Activated T-helper 1 cell treated with anti-CD3 and anti-CD28 coated beads, Interleukin-12 subunit alpha, Interleukin-12 subunit beta, Interleukin-2, Interleukin-4 antibody, amounts not matched to agents 30 ng/mL and 10 ng/mL and 1 ng/mL, durations not matched to agents 14 hours and 24 hours and 36 hours (primary cell): Measurements from ENCODE around the gene CEP250. TPM values are rescaled to one million over a fixed set of nuclear protein-coding genes. Genes with fewer than 3 reads are reported as not detected.
A peak's percentile ranks its signal among the peaks of the same experiment; 100 is the strongest.

Experiments
- DNase-seq: peaks from one replicate; pipeline ENCODE4 v3.0.0; 2021; ENCODE audit warnings: low spot score
- H3K27ac Mint-ChIP-seq: one replicate; pipeline ENCODE4 v1.8.0; 2021; ENCODE audit warnings: mild to moderate bottlenecking, mixed read lengths
- H3K27me3 Mint-ChIP-seq: one replicate; pipeline ENCODE4 v1.8.0; 2022; ENCODE audit warnings: mild to moderate bottlenecking, moderate library complexity, mixed read lengths; ENCODE audit not compliant: insufficient read depth
- H3K36me3 Mint-ChIP-seq: one replicate; pipeline ENCODE4 v1.8.0; 2021; ENCODE audit warnings: low read depth, mixed read lengths
- H3K4me1 Mint-ChIP-seq: one replicate; pipeline ENCODE4 v1.8.0; 2021; ENCODE audit warnings: low read depth, mixed read lengths
- H3K4me3 Mint-ChIP-seq: one replicate; pipeline ENCODE4 v1.8.0; 2021; ENCODE audit warnings: mild to moderate bottlenecking, moderate library complexity, mixed read lengths
- H3K9me3 Mint-ChIP-seq: one replicate; pipeline ENCODE4 v1.8.0; 2021; ENCODE audit warnings: mixed read lengths
- intact Hi-C: fragments of 100-400 bp; cut with micrococcal nuclease; formaldehyde crosslinking; loops from one replicate; pipeline ENCODE4 v1.15.1; 2024
- total RNA-seq: library from RNA; stranded (reverse); gene quantifications from 2 replicates; pipeline ENCODE4 v1.2.3, GENCODE V29; 2022

CEP250 gene
- total RNA-seq, 1 donor from 2014 or later: 45.6 TPM

DNA sequence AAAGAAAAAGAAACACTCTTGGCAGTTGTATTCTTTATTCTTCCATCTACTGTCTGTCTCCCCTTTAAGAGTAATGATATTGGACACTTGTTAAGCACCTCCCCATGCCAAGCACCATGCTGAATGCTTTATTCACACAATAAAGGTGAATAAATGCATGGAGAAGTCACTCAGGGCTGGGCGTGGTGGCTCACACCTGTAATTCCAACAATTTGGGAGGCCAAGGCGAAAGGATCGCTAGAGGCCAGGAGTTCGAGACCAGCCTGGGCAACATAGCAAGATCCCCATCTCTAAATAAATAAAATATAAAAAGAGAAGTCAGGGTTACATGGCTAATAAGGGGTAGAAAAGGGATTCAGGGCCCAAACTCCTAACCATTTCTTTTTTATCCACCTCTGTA is 32.1 kb downstream of the CEP250 start:
- no peaks in the 10 kb centered on the region for H3K9me3 Mint-ChIP-seq
- no peak overlapping the region for H3K4me3 Mint-ChIP-seq

DNA sequence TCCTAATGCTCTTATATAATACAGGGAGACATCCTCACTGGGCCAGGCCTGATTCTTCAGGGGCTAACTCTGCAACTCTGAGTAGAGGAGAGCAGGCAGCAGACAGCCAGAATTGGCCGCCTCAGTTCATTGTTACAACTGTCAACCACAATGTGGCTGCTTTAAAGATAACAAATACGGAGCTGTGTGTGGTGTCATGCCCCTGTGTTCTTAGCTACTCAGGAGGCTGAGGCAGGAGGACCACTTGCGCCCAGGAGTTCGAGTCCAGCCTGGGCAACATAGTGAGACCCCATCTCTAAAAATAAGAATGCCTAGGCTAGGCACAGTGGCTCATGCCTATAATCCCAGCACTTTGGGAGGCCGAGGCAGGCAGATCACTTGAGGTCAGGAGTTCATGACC is 34.3 kb downstream of the CEP250 start:
- no peak for DNase-seq
- peak overlapping the region; percentile 80 for H3K4me3 Mint-ChIP-seq
- H3K9me3 Mint-ChIP-seq: no peaks in the 10 kb centered on the region
- intact Hi-C loops: loop anchor here (5.0 kb wide), 1 partner anchor 32 kb away; the partner anchor contains the start of gene CEP250
- H3K27me3 Mint-ChIP-seq: no peaks in the 10 kb centered on the region
- H3K36me3 Mint-ChIP-seq: peaks cover 37% of the 10 kb centered on the region
- peak overlapping the region; percentile 26 for H3K27ac Mint-ChIP-seq
- H3K4me1 Mint-ChIP-seq: peaks cover 49% of the 10 kb centered on the region

More for the DNA sequence above, 32.1 kb downstream of the CEP250 start:
- Mint-ChIP-seq H3K36me3 (peaks cover 34% of the 10 kb centered on the region), H3K27me3 (no peaks in the 10 kb centered on the region), H3K4me1 (peaks cover 41% of the 10 kb centered on the region), H3K27ac (no peak overlapping the region)
- intact Hi-C loops: no loop called here
- no peak for DNase-seq

DNA sequence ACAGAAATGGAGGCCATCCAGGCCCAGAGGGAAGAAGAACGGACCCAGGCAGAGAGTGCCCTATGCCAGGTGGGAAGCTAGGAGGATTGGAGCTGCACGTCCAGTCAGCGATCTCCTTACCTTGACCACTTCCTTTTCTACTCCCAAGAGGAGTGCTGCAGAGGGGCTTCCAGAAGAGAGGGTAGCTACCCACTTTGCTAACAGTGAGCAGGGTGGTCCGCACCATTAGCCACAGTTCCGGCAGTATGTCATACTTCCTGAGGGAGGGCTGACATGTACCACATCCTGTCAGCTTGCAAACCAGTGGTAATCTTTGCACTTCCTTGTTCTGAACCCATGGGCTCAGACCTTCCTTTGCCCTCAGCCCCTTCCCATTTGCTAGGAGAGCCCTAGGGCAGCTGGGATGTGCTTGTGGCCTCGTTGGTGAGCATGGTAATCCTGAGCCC is 35.4 kb downstream of the CEP250 start:
- peak; percentile 62 for DNase-seq
- peaks cover 49% of the 10 kb centered on the region for H3K4me1 Mint-ChIP-seq

DNA sequence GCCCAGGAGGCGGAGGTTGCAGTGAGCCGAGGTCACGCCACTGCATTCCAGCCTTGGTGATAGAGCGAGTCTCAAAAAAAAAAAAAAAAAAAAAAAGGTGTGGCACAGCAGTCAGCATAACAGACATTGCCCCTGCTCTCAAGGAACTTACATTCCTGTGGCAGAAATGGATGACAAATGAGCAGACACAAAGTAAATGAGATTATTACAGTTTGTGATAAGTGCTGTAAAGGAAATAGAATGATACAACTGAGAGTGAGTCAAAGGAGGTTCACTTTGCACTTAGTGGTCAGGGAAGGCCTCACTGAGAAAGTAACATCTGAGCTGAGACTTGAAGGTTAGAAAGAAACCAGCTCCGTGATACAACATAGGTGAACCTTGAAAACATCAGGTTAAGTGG is 36.4 kb downstream of the CEP250 start:
- no peaks in the 10 kb centered on the region for H3K9me3 Mint-ChIP-seq
- peak overlapping the region; percentile 99 for H3K4me3 Mint-ChIP-seq
- H3K36me3 Mint-ChIP-seq: peaks cover 51% of the 10 kb centered on the region
- intact Hi-C loops: loop anchor here (5.0 kb wide), 1 partner anchor 35 kb away; the partner anchor contains the start of gene CEP250
- peak overlapping the region; percentile 100 for H3K27ac Mint-ChIP-seq
- H3K27me3 Mint-ChIP-seq: no peaks in the 10 kb centered on the region
- DNase-seq: no peak
- H3K4me1 Mint-ChIP-seq: peaks cover 49% of the 10 kb centered on the region

More for the DNA sequence above, 35.4 kb downstream of the CEP250 start:
- Mint-ChIP-seq H3K9me3 (no peaks in the 10 kb centered on the region), H3K27ac (peak overlapping the region; percentile 100), H3K4me3 (peak overlapping the region; percentile 99), H3K36me3 (peaks cover 44% of the 10 kb centered on the region), H3K27me3 (no peaks in the 10 kb centered on the region)
- intact Hi-C loops: loop anchor here (5.0 kb wide), 1 partner anchor 33 kb away; the partner anchor contains the start of gene CEP250

DNA sequence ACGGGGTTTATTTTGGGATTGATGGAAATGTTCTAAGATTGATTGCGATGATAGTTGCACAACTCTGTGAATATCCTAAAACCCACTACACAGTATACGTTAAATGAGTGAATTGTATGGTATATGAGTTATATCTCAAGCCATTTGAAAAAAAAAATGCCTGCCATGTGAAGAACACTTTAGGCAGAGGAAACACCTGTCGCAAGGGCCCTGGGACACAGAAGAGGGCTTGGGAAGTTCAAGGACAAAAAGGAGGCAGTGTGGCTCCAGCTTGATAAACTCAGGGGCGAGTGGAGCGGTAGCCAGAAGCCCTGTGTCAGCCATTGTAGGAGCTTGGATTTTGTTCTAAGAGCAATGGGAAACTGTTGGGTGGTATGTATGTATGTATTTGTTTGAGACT is 37.0 kb downstream of the CEP250 start:
- H3K27ac Mint-ChIP-seq: peak overlapping the region; percentile 100

DNA sequence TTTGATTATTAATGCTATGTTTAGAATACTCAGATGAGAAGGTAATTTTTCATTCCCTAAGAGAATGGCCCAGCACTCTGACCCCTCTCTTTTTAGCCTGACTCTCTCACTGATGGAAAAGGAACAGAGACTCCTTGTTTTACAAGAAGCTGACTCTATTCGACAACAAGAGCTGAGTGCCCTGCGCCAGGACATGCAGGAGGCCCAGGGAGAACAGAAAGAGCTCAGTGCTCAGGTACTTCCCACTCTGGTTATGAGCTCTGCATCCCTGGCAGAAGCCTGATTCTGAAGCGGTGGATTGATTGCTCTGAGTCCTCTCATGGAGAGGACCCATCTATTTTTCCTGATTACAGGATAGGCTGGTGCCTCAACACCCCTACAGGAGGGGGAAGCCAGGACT is 41.1 kb downstream of the CEP250 start:
- H3K4me1 Mint-ChIP-seq: peaks cover 17% of the 10 kb centered on the region
- peaks cover 62% of the 10 kb centered on the region for H3K36me3 Mint-ChIP-seq
- DNase-seq: no peak
- intact Hi-C loops: no loop called here
- no peak overlapping the region for H3K4me3 Mint-ChIP-seq
- H3K27me3 Mint-ChIP-seq: no peaks in the 10 kb centered on the region
- H3K9me3 Mint-ChIP-seq: no peaks in the 10 kb centered on the region
- no peak overlapping the region for H3K27ac Mint-ChIP-seq

More for the DNA sequence above, 37.0 kb downstream of the CEP250 start:
- Mint-ChIP-seq H3K27me3 (no peaks in the 10 kb centered on the region), H3K36me3 (peaks cover 52% of the 10 kb centered on the region), H3K9me3 (no peaks in the 10 kb centered on the region), H3K4me3 (peak overlapping the region; percentile 99), H3K4me1 (peaks cover 49% of the 10 kb centered on the region)
- no peak for DNase-seq
- intact Hi-C loops: loop anchor here (5.0 kb wide), 1 partner anchor 35 kb away; the partner anchor contains the start of gene CEP250

DNA sequence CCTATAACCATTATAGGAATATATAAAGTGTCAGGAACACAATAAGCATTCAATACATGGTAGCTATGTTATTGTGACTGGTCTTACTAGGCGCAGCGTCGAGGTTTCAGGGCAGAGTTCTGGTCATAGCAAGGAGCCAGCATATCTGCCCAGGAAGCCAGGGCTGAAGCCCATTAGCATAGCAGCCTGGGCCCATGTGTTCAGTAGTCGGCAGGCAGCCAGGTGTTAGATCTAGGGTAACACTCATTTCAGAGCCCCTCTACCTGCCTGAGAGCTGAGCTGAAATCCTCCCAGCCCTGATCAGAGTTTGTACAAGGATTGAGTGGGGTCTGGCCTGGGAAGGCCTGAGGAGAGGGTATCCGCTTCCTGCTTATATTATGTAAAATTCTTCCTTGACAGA is 41.9 kb downstream of the CEP250 start:
- no peak overlapping the region for H3K27ac Mint-ChIP-seq
- no peaks in the 10 kb centered on the region for H3K9me3 Mint-ChIP-seq
- intact Hi-C loops: no loop called here
- H3K4me3 Mint-ChIP-seq: no peak overlapping the region
- peaks cover 10% of the 10 kb centered on the region for H3K4me1 Mint-ChIP-seq
- H3K36me3 Mint-ChIP-seq: peaks cover 63% of the 10 kb centered on the region
- no peaks in the 10 kb centered on the region for H3K27me3 Mint-ChIP-seq
- DNase-seq: no peak

DNA sequence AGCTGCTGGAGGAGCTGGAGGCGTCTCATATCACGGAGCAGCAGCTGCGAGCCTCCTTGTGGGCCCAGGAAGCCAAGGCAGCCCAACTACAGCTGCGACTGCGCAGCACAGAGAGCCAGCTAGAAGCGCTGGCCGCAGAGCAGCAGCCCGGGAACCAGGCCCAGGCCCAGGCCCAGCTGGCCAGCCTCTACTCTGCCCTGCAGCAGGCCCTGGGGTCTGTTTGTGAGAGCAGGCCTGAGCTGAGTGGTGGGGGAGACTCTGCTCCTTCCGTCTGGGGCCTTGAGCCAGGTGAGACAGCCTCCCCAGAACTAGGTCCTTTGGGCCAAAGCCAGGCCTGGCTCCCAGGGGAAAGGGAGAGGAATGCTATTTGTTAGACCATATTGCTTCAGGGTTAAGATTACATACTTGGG is 42.4 kb downstream of the CEP250 start:
- H3K36me3 Mint-ChIP-seq: peaks cover 66% of the 10 kb centered on the region
- no peak overlapping the region for H3K27ac Mint-ChIP-seq
- no peak overlapping the region for H3K4me3 Mint-ChIP-seq
- no peaks in the 10 kb centered on the region for H3K27me3 Mint-ChIP-seq
- intact Hi-C loops: no loop called here
- DNase-seq: no peak
- no peaks in the 10 kb centered on the region for H3K9me3 Mint-ChIP-seq
- H3K4me1 Mint-ChIP-seq: peaks cover 5% of the 10 kb centered on the region

DNA sequence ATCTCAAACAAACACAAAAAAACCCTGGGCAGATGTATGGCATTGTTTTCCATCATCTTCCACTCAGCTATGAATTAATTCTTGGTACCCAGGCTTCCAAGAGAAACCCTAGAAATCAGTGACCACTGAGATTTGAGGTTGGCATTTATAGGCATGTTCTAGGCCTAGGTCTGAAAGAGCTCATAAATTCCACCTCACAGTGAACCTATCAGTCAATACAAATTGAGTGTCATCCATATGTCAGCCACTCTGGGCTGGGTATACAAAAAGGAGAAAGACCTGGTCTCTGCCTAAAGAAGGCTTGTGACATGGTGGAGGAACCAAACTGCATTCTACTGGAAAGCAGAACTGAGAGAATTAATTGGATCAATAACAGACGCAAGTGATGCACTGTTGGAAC is 43.9 kb downstream of the CEP250 start:
- H3K9me3 Mint-ChIP-seq: no peaks in the 10 kb centered on the region
- intact Hi-C loops: no loop called here
- H3K27me3 Mint-ChIP-seq: no peaks in the 10 kb centered on the region
- H3K4me3 Mint-ChIP-seq: no peak overlapping the region
- peaks cover 69% of the 10 kb centered on the region for H3K36me3 Mint-ChIP-seq
- H3K27ac Mint-ChIP-seq: no peak overlapping the region
- H3K4me1 Mint-ChIP-seq: no peaks in the 10 kb centered on the region
- no peak for DNase-seq

DNA sequence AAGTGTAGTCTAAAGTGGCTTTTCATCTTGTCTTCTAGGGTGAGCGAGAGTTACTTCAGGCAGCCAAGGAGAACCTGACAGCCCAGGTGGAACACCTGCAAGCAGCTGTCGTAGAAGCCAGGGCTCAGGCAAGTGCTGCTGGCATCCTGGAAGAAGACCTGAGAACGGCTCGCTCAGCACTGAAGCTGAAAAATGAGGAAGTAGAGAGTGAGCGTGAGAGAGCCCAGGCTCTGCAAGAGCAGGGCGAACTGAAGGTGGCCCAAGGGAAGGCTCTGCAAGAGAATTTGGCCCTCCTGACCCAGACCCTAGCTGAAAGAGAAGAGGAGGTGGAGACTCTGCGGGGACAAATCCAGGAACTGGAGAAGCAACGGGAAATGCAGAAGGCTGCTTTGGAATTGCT is 47.0 kb downstream of the CEP250 start:
- Mint-ChIP-seq H3K27ac (no peak overlapping the region), H3K4me1 (peaks cover 18% of the 10 kb centered on the region), H3K27me3 (no peaks in the 10 kb centered on the region), H3K36me3 (peaks cover 66% of the 10 kb centered on the region), H3K4me3 (no peak overlapping the region), H3K9me3 (no peaks in the 10 kb centered on the region)
- no peak for DNase-seq
- intact Hi-C loops: no loop called here

DNA sequence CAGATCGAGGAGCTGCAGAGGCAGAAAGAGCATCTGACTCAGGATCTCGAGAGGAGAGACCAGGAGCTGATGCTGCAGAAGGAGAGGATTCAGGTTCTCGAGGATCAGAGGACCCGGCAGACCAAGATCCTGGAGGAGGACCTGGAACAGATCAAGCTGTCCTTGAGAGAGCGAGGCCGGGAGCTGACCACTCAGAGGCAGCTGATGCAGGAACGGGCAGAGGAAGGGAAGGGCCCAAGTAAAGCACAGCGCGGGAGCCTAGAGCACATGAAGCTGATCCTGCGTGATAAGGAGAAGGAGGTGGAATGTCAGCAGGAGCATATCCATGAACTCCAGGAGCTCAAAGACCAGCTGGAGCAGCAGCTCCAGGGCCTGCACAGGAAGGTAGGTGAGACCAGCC is 47.9 kb downstream of the CEP250 start:
- H3K36me3 Mint-ChIP-seq: peaks cover 67% of the 10 kb centered on the region
- peaks cover 18% of the 10 kb centered on the region for H3K4me1 Mint-ChIP-seq
- no peaks in the 10 kb centered on the region for H3K9me3 Mint-ChIP-seq
- H3K27me3 Mint-ChIP-seq: no peaks in the 10 kb centered on the region
- H3K4me3 Mint-ChIP-seq: no peak overlapping the region
- intact Hi-C loops: no loop called here
- DNase-seq: no peak
- peak overlapping the region; percentile 50 for H3K27ac Mint-ChIP-seq

DNA sequence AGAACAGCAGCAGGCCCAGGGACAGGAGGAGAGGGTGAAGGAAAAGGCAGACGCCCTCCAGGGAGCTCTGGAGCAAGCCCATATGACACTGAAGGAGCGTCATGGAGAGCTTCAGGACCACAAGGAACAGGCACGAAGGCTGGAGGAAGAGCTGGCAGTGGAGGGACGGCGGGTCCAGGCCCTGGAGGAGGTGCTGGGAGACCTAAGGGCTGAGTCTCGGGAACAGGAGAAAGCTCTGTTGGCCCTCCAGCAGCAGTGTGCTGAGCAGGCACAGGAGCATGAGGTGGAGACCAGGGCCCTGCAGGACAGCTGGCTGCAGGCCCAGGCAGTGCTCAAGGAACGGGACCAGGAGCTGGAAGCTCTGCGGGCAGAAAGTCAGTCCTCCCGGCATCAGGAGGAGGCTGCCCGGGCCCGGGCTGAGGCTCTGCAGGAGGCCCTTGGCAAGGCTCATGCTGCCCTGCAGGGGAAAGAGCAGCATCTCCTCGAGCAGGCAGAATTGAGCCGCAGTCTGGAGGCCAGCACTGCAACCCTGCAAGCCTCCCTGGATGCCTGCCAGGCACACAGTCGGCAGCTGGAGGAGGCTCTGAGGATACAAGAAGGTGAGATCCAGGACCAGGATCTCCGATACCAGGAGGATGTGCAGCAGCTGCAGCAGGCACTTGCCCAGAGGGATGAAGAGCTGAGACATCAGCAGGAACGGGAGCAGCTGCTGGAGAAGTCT is 48.6 kb downstream of the CEP250 start:
- peaks cover 72% of the 10 kb centered on the region for H3K36me3 Mint-ChIP-seq
- no peaks in the 10 kb centered on the region for H3K9me3 Mint-ChIP-seq
- H3K4me3 Mint-ChIP-seq: no peak overlapping the region
- no peaks in the 10 kb centered on the region for H3K27me3 Mint-ChIP-seq
- peak overlapping the region; percentile 50 for H3K27ac Mint-ChIP-seq
- DNase-seq: no peak
- peaks cover 18% of the 10 kb centered on the region for H3K4me1 Mint-ChIP-seq
- intact Hi-C loops: no loop called here

DNA sequence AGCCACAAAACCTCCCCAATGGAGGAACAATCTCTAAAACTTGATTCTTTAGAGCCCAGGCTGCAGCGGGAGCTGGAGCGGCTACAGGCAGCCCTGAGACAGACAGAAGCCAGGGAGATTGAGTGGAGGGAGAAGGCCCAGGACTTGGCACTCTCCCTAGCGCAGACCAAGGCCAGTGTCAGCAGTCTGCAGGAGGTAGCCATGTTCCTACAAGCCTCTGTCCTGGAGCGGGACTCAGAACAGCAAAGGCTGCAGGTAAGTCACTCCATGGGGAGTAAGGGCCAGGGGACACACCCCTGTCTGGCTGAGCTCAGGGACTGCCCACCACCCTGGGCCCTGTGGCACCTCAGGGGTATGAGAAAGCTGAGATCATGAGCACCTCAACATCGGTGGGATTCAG is 49.4 kb downstream of the CEP250 start:
- H3K27me3 Mint-ChIP-seq: no peaks in the 10 kb centered on the region
- intact Hi-C loops: no loop called here
- H3K27ac Mint-ChIP-seq: no peak overlapping the region
- DNase-seq: no peak
- peaks cover 18% of the 10 kb centered on the region for H3K4me1 Mint-ChIP-seq
- H3K36me3 Mint-ChIP-seq: peaks cover 71% of the 10 kb centered on the region
- no peaks in the 10 kb centered on the region for H3K9me3 Mint-ChIP-seq
- no peak overlapping the region for H3K4me3 Mint-ChIP-seq
